Endothelial cell of umbilical vein (primary cell): ENCODE results near the gene CCNB3. TPM values are rescaled to one million over a fixed set of nuclear protein-coding genes. Genes with fewer than 3 reads are reported as not detected.

Experiments
- BruUV-seq: library from RNA; stranded (reverse); fragments of 400-500 nt; replicated peaks from 2 replicates; lab custom pipeline; 2021; lab: Mats Ljungman, UMichigan
- CTCF ChIA-PET: fragments of 300-600, 350-600 bp; sonication (Branson Sonifier 250); formaldehyde crosslinking; loops from one replicate; lab custom pipeline; 2021; ENCODE audit warnings: antibody characterized with exemption, inconsistent platforms; lab: Charles Lee
- POLR2A ChIA-PET: fragments of 300-600, 350-600 bp; sonication (Branson Sonifier 250); formaldehyde crosslinking; loops from one replicate; lab custom pipeline; 2021; ENCODE audit warnings: antibody characterized with exemption, inconsistent platforms; lab: Charles Lee
- DNase-seq: peaks from one replicate; pipeline ENCODE4 v3.0.0-alpha.2; 2011; ENCODE audit warnings: low read depth, low spot score
- FAIRE-seq: peaks from 2 replicates; lab custom pipeline; 2011; peaks lifted over from hg19 to GRCh38; lab: Jason Lieb, UNC
- H2AFZ ChIP-seq: 2 replicates; pipeline ENCODE4 v1.6.0; 2012; ENCODE audit warnings: low read depth, low read length, control low read depth, inconsistent platforms
- H3K27ac ChIP-seq: 2 replicates; pipeline ENCODE4 v1.5.1; 2011; ENCODE audit warnings: low read depth, mild to moderate bottlenecking, control low read depth, low read length, moderate library complexity; ENCODE audit not compliant: insufficient read depth
- H3K27me3 ChIP-seq, 2 experiments: 2 replicates each; pipeline versions ENCODE4 v1.6.0 to v1.6.1; 2011; ENCODE audit warnings: low read length in 2 of 2, mixed read lengths in 1 of 2; ENCODE audit not compliant: control insufficient read depth in 2 of 2, insufficient read depth in 2 of 2
- H3K36me3 ChIP-seq, 2 experiments: 2 replicates in 1 of 2; 3 replicates in 1 of 2; pipeline ENCODE4 v1.5.1; 2011; ENCODE audit warnings: low read length in 2 of 2, mild to moderate bottlenecking in 1 of 2, moderate library complexity in 1 of 2; ENCODE audit not compliant: control insufficient read depth in 2 of 2, insufficient read depth in 2 of 2; ENCODE audit errors: extremely low read depth in 1 of 2
- H3K4me1 ChIP-seq: 3 replicates; pipeline ENCODE4 v1.5.1; 2011; ENCODE audit warnings: mild to moderate bottlenecking, low read length; ENCODE audit not compliant: control insufficient read depth, insufficient read depth; ENCODE audit errors: extremely low read depth
- H3K4me2 ChIP-seq: 2 replicates; pipeline ENCODE4 v1.6.1; 2011; ENCODE audit warnings: low read length, control low read depth, mixed read lengths; ENCODE audit not compliant: insufficient read depth
- H3K4me3 ChIP-seq, 3 experiments: fragments of 200-600 bp in 1 of 3; sonication (generic), shearing (Covaris generic) in 1 of 3; replicated peaks in 1 of 3; 2 replicates each; pipeline ENCODE4 v1.5.1; 2011 to 2016; ENCODE audit warnings: control low read depth in 3 of 3, low read length in 3 of 3, mild to moderate bottlenecking in 2 of 3, inconsistent platforms in 1 of 3, low read depth in 1 of 3, moderate library complexity in 1 of 3; ENCODE audit not compliant: insufficient read depth in 1 of 3
- H3K79me2 ChIP-seq: 2 replicates; pipeline ENCODE4 v1.6.0; 2012; ENCODE audit warnings: low read length, inconsistent platforms; ENCODE audit not compliant: control insufficient read depth, insufficient read depth
- H3K9ac ChIP-seq: replicated peaks from 2 replicates; pipeline ENCODE3; 2011; ENCODE audit warnings: low read length, control low read depth; ENCODE audit not compliant: insufficient read depth; ENCODE audit errors: extremely low read depth
- H3K9me1 ChIP-seq: replicated peaks from 3 replicates; pipeline ENCODE4 v1.6.0; 2011; ENCODE audit warnings: mild to moderate bottlenecking, low read length; ENCODE audit not compliant: control insufficient read depth, insufficient read depth; ENCODE audit errors: extremely low read depth
- H3K9me3 ChIP-seq: replicated peaks from 2 replicates; pipeline ENCODE4 v1.5.1; 2012; ENCODE audit warnings: low read length, inconsistent platforms; ENCODE audit not compliant: control insufficient read depth, insufficient read depth
- H4K20me1 ChIP-seq: replicated peaks from 2 replicates; pipeline ENCODE3; 2011; ENCODE audit warnings: mild to moderate bottlenecking, low read length; ENCODE audit not compliant: control insufficient read depth, insufficient read depth; ENCODE audit errors: extremely low read depth
- CTCF ChIP-seq, 2 donors: IDR thresholded peaks; 1 replicate in 1 of 2; 2 replicates in 1 of 2; pipeline ENCODE4 v1.5.1; 2011; ENCODE audit warnings: low read length in 2 of 2, mild to moderate bottlenecking in 2 of 2, moderate library complexity in 2 of 2, control low read depth in 1 of 2, inconsistent platforms in 1 of 2, low read depth in 1 of 2; ENCODE audit not compliant: insufficient read depth in 1 of 2; ENCODE audit errors: extremely low read depth in 1 of 2
- EZH2 ChIP-seq: IDR thresholded peaks from 2 replicates; pipeline ENCODE4 v1.6.1; 2012; ENCODE audit warnings: borderline replicate concordance, low read depth, mild to moderate bottlenecking, moderate library complexity, low read length, inconsistent platforms; ENCODE audit not compliant: severe bottlenecking
- FOS ChIP-seq: IDR thresholded peaks from 2 replicates; pipeline ENCODE4 v1.6.1; 2011; ENCODE audit warnings: mild to moderate bottlenecking, low read length, moderate library complexity, borderline replicate concordance; ENCODE audit not compliant: insufficient read depth
- GATA2 ChIP-seq: IDR thresholded peaks from 2 replicates; pipeline ENCODE4 v1.7.0; 2011; ENCODE audit warnings: low read depth, mild to moderate bottlenecking, moderate library complexity, mixed read lengths, low read length; ENCODE audit not compliant: insufficient read length, insufficient read depth
- JUN ChIP-seq: IDR thresholded peaks from 2 replicates; pipeline ENCODE4 v1.6.1; 2011; ENCODE audit warnings: borderline replicate concordance, low read depth; ENCODE audit not compliant: insufficient read length, insufficient read depth
- MAX ChIP-seq: IDR thresholded peaks from 2 replicates; pipeline ENCODE4 v1.6.1; 2011; ENCODE audit not compliant: insufficient read depth, insufficient read length
- MYC ChIP-seq: IDR thresholded peaks from one replicate; pipeline ENCODE4 v1.6.1; 2011; ENCODE audit warnings: mild to moderate bottlenecking, low read depth, low read length
- POLR2A ChIP-seq: IDR thresholded peaks from 2 replicates; pipeline ENCODE4 v1.6.1; 2012; ENCODE audit warnings: low read depth, mild to moderate bottlenecking, control low read depth, low read length
- POLR2AphosphoS5 ChIP-seq: IDR thresholded peaks from 2 replicates; pipeline ENCODE4 v1.6.1; 2012; ENCODE audit warnings: low read depth, mild to moderate bottlenecking, control low read depth, low read length, moderate library complexity; ENCODE audit not compliant: insufficient read depth
- dilution Hi-C: fragments of 300-500 bp; cut with MboI; formaldehyde crosslinking; loops from one replicate; pipeline ENCODE4 v1.15.0; 2019; ENCODE audit warnings: low sequenced_read_pairs; ENCODE audit not compliant: extremely low pct_ligation_motif_present
- intact Hi-C: fragments of 100-400 bp; cut with micrococcal nuclease; formaldehyde crosslinking; loops from one replicate; pipeline ENCODE4 v1.10.0; 2022
- polyA plus RNA-seq, 4 experiments: library from polyadenylated mRNA; depleted of rRNA in 3 of 4; stranded (reverse) in 3 of 4; unstranded in 1 of 4; fragments of >200 nt; gene quantifications; 2 replicates each; pipeline versions ENCODE4 v1.2.1 to v1.2.3, GENCODE V29; 2011 to 2012; ENCODE audit warnings: missing spikeins in 1 of 4
- total RNA-seq: library from RNA; stranded (reverse); gene quantifications from 2 replicates; pipeline ENCODE4 v1.2.3, GENCODE V29; 2021

The CCNB3 gene
- total and polyA plus RNA-seq, 2 donors (not counting 3 experiments of a cell fraction or from before 2014, with no cell fraction given) = 0.77 to 1.9 TPM

- FAIRE-seq (no peak), DNase-seq (no peak)
- intact Hi-C loops (no loop called here), dilution Hi-C loops (no loop called here)
- H3K79me2 ChIP-seq = no peaks in the 10 kb centered on the region
- CTCF ChIA-PET = no interaction called here
- H3K4me1 ChIP-seq = no peaks in the 10 kb centered on the region
- BruUV-seq = no TSS peak
- no peaks in the 10 kb centered on the region for H3K27me3 ChIP-seq
- H3K4me3 ChIP-seq = no peak overlapping the region
- no peak overlapping the region for H2AFZ ChIP-seq
- no peaks in the 10 kb centered on the region for H4K20me1 ChIP-seq
- no peak overlapping the region for H3K9ac ChIP-seq
- H3K9me3 ChIP-seq = no peaks in the 10 kb centered on the region
- POLR2A ChIA-PET = no interaction called here
- no peaks in the 10 kb centered on the region for H3K36me3 ChIP-seq
- H3K4me2 ChIP-seq = no peak overlapping the region
- H3K9me1 ChIP-seq = no peaks in the 10 kb centered on the region
- no peak overlapping the region for H3K27ac ChIP-seq
- TF ChIP-seq POLR2AphosphoS5 (no peak), EZH2 (no peak), CTCF (IDR thresholded peaks at IDR 0.05; ENCODE audit: extremely low read depth in 1 of 2, insufficient read depth in 1 of 2, low read depth in 1 of 2, low read length in 2 of 2) (no peak), FOS (no peak), POLR2A (no peak), GATA2 (no peak), MAX (no peak), JUN (no peak), MYC (no peak)
Observed at GRCh38 chrX:50158593-50158992, 46.0 kb upstream of the CCNB3 start.
